ENCODE measurements around the gene CHRNG. TPM values are rescaled to one million over a fixed set of nuclear protein-coding genes. Genes with fewer than 3 reads are reported as not detected.

CHRNG gene, protein sequence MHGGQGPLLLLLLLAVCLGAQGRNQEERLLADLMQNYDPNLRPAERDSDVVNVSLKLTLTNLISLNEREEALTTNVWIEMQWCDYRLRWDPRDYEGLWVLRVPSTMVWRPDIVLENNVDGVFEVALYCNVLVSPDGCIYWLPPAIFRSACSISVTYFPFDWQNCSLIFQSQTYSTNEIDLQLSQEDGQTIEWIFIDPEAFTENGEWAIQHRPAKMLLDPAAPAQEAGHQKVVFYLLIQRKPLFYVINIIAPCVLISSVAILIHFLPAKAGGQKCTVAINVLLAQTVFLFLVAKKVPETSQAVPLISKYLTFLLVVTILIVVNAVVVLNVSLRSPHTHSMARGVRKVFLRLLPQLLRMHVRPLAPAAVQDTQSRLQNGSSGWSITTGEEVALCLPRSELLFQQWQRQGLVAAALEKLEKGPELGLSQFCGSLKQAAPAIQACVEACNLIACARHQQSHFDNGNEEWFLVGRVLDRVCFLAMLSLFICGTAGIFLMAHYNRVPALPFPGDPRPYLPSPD
- not detected for total RNA-seq

DNA sequence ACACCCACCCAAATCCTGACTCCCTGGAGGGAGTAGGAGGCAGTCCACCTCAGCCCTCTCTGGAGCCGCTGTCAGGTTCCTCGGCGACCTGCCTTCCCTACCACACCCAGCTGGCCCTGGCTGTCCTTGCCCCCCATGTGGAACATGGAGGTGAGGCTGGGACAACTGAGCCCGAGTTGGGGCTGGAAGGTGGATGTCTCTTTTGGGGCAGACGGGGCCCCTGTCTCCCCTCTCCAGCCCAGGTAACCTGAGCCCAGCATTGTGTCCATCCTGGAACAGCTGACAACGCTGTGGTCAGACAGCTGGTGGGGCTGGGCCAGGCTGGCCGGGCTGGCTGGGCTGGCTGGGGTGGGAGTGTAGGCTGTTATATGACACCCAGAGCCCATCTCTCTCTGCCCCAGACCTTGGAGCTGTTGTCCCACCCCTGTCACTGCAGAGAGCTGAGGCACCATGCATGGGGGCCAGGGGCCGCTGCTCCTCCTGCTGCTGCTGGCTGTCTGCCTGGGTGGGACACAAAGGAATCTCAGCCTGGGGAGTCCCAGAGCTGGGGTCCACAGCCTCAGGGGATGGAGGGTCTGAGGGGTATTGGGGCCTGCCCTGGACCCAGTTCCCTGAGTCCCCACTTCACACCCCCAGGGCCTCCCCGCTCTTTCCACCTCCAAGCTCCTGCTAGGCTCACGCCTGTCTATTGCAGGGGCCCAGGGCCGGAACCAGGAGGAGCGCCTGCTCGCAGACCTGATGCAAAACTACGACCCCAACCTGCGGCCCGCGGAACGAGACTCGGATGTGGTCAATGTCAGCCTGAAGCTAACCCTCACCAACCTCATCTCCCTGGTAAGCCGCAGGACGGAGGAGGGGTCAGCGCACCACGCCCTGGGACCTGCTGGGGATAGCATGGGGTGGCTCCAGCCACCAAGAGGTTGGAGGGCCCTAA lies at the start of gene CHRNG:
Gene CHRNG, plus strand, starts transcription at position 395 of the 934 bp plus-strand sequence. Its CDS starts 56 bp downstream, at position 451.
- TF ChIP-seq CTCF (IDR thresholded peaks at IDR 0.05; ENCODE audit: low read depth) = no peak

DNA sequence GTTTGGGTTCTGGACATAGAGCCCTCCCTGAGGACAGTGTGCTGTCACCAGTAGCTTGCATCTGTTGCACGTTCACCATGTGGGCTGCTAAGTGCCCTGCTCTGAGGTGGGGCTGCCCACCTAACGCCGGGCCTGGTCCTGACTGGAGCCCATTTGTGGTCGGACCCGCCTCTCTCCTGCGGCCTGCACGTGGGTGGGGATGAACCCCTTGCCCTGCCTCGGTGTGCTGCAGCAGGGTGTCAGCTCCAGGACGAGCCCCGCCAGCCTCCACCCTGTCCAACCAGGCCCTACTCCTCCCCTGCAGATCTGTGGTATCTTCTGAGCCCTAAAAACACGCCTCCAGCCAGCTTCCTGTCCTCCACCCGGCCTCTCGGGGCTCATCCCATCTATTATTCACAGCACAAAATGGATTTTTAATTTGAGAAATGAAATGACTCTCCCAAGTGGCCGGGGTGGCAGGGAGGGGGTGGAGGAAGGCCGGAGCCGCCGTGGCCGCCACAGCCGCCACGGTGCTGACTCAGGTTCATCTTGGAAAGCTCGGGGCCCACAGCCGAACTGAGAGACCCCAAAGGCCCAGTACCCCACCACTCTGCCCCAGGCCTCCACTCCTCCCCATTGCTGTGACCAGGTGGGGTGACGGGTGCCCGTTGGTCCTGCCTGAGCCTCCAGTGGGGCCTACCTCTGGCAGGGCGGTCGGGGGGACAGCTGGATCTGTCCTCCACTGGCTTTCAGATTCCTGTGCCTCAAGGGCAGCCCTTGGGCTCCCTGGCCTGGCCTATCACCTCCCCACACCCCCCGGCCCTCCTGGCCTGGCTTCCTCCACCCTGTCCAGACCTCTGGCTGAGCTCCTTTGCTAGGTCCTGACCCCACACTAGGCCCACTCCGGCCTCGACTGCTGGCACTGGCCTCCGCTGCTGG lies 49.0 kb upstream of the CHRNG start:
- no peak for TF ChIP-seq CTCF (IDR thresholded peaks at IDR 0.05; ENCODE audit: low read depth)

- no peak for TF ChIP-seq CTCF (IDR thresholded peaks at IDR 0.05; ENCODE audit: low read depth)
Measured at GRCh38 chr2:232491139-232491780, 48.2 kb upstream of the CHRNG start.

DNA sequence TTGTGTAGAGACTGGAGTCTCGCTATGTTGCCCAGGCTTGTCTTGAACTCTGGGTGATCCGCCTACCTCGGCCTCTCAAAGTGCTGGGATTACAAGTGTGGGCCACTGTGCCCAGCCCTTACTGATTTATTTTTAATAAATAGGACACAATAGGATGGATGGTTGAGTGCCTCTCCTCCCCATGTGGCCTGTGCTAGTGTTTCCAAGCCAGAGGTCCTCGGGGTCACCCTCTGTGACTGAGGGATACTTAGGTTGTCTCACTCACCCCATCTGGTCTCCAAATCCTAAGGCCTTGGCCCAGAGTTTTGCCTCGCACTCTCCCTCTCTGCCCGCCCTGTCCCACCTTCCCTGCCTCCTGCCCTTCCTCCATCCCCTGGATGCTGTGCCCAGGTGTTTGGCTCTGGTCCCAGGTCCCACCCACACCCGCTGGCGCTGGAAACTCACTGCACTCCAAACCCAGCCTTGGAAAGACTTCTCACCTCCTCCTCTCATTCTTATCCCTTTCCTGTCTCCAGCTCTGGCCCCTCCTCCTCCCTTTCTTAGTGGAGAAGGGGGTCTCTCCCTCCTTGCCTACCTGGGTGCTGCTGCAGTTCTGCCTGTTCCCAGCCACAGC lies 47.1 kb upstream of the CHRNG start:
- TF ChIP-seq CTCF (IDR thresholded peaks at IDR 0.05; ENCODE audit: low read depth) = no peak

DNA sequence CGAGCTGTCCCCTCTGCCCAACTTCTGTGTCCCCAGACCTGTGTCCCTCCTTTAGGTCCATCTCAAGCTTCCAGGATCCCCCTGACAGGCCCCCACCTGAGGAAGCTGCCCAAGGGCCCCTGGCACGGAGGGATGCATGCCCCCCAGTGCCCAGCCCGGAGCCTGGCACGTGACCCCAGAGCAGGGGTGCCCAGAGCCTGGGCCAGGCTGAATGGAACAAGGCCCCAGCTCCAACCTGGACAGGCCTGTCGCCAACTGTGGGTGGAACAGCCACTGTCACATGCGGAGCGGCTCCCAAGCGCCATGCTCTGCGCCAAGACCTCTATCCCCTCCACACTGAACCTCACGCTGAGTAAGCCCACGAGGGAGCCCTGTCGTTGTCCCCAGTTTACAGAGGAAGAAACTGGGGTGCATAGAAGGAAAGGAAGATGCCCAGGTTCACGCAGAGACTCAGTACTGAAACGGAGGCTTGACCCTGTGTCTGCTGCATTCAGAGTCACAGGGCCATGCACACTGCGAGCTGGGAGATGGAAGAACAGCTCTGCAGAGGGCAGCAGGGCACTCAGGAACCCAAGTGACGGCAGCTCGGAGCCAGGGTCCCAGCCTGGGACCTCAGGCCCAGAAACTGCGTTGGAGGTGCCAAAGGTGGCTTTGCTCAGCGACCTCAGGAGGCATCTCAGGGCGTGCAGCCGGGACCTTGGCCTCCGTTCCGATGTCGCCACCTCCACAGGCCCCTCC lies 46.4 kb upstream of the CHRNG start:
- TF ChIP-seq CTCF (IDR thresholded peaks at IDR 0.05; ENCODE audit: low read depth) = no peak
